NT2/D1 (cell line): ENCODE results near the gene IGF2BP1.

ENCODE experiments used
- SUZ12 ChIP-seq: IDR thresholded peaks from 2 replicates; pipeline ENCODE4 v1.6.1; 2011; ENCODE audit not compliant: insufficient read length, insufficient read depth; ENCODE audit errors: extremely low read depth
- ZNF274 ChIP-seq: IDR thresholded peaks from 2 replicates; pipeline ENCODE4 v1.6.1; 2011; ENCODE audit warnings: mild to moderate bottlenecking, low read depth, low read length

- TF ChIP-seq SUZ12 (no peak), ZNF274 (no peak)
These were observed 81.1 kb downstream of the IGF2BP1 start for GRCh38 chr17:49078248-49078647.
